KMS-11 (cell line): ENCODE data around the gene CRYAB.

Source experiments
- H2AFZ ChIP-seq: fragments of 200-600 bp; sonication (generic); 2 replicates; pipeline ENCODE4 v1.6.1; 2016; ENCODE audit warnings: antibody characterized with exemption, mixed run types, low read depth
- H3K27ac ChIP-seq: fragments of 200-600 bp; sonication (generic); 2 replicates; pipeline ENCODE4 v1.6.1; 2016; ENCODE audit warnings: mild to moderate bottlenecking, mixed run types
- H3K27me3 ChIP-seq: fragments of 200-600 bp; sonication (generic); 2 replicates; pipeline ENCODE4 v1.6.1; 2017; ENCODE audit warnings: mild to moderate bottlenecking, low read depth, mixed run types, moderate library complexity; ENCODE audit not compliant: insufficient read depth
- H3K36me3 ChIP-seq: fragments of 200-600 bp; sonication (generic); 2 replicates; pipeline ENCODE4 v1.6.1; 2017; ENCODE audit warnings: mild to moderate bottlenecking, mixed run types; ENCODE audit not compliant: insufficient read depth
- H3K4me1 ChIP-seq: fragments of 200-600 bp; sonication (generic); 2 replicates; pipeline ENCODE4 v1.6.1; 2016; ENCODE audit warnings: mild to moderate bottlenecking, low read depth, mixed run types; ENCODE audit not compliant: poor library complexity, severe bottlenecking
- H3K4me2 ChIP-seq: fragments of 200-600 bp; sonication (generic); 2 replicates; pipeline ENCODE4 v1.7.0; 2016; ENCODE audit warnings: mild to moderate bottlenecking, mixed run types
- H3K4me3 ChIP-seq: fragments of 200-600 bp; sonication (generic); IDR thresholded peaks from 2 replicates; pipeline ENCODE4 v1.6.1; 2017; ENCODE audit warnings: low read depth, low read length, mixed read lengths; ENCODE audit not compliant: insufficient read depth
- H3K79me2 ChIP-seq: fragments of 200-600 bp; sonication (generic); 2 replicates; pipeline ENCODE4 v1.6.1; 2016; ENCODE audit warnings: low read depth, mixed run types; ENCODE audit not compliant: insufficient read depth
- H3K9ac ChIP-seq: fragments of 200-600 bp; sonication (generic); 2 replicates; pipeline ENCODE4 v1.6.1; 2016; ENCODE audit warnings: mild to moderate bottlenecking, mixed run types
- H4K20me1 ChIP-seq: fragments of 200-600 bp; sonication (generic); 2 replicates; pipeline ENCODE4 v1.6.1; 2016; ENCODE audit warnings: mild to moderate bottlenecking, mixed run types; ENCODE audit not compliant: insufficient read depth
- CTCF ChIP-seq: fragments of 200-600 bp; sonication (generic); conservative IDR thresholded peaks from 2 replicates; pipeline ENCODE4 v1.6.1; 2017; ENCODE audit warnings: low read depth, mild to moderate bottlenecking, antibody characterized with exemption, low read length, moderate library complexity, mixed read lengths

Gene CRYAB

GRCh38 chr11:111917312-111917711 lies 5.7 kb upstream of the CRYAB start:
- Histone ChIP-seq H2AFZ (no peak overlapping the region), H3K36me3 (no peaks in the 10 kb centered on the region), H3K4me3 (no peak overlapping the region), H3K27ac (no peak overlapping the region), H3K4me2 (no peak overlapping the region), H3K79me2 (no peaks in the 10 kb centered on the region), H3K9ac (no peak overlapping the region), H3K27me3 (no peaks in the 10 kb centered on the region), H4K20me1 (no peaks in the 10 kb centered on the region), H3K4me1 (peaks cover 11% of the 10 kb centered on the region)
- no peak for TF ChIP-seq CTCF

GRCh38 chr11:111916768-111917167 lies 5.2 kb upstream of the CRYAB start:
- H3K27me3 ChIP-seq = no peaks in the 10 kb centered on the region
- no peaks in the 10 kb centered on the region for H3K36me3 ChIP-seq
- H3K79me2 ChIP-seq = no peaks in the 10 kb centered on the region
- no peak overlapping the region for H3K9ac ChIP-seq
- TF ChIP-seq CTCF = no peak
- H3K4me3 ChIP-seq = no peak overlapping the region
- peaks cover 11% of the 10 kb centered on the region for H3K4me1 ChIP-seq
- H3K27ac ChIP-seq = no peak overlapping the region
- H2AFZ ChIP-seq = no peak overlapping the region
- H3K4me2 ChIP-seq = no peak overlapping the region
- H4K20me1 ChIP-seq = no peaks in the 10 kb centered on the region

- no peak for TF ChIP-seq CTCF
- Histone ChIP-seq H3K79me2 (no peaks in the 10 kb centered on the region), H3K4me2 (no peak overlapping the region), H3K4me3 (no peak overlapping the region), H3K9ac (no peak overlapping the region), H3K27me3 (no peaks in the 10 kb centered on the region), H3K4me1 (peaks cover 11% of the 10 kb centered on the region), H4K20me1 (no peaks in the 10 kb centered on the region), H3K36me3 (no peaks in the 10 kb centered on the region), H2AFZ (no peak overlapping the region), H3K27ac (no peak overlapping the region)
Measured at GRCh38 chr11:111913997-111914396, 2.4 kb upstream of the CRYAB start.

- TF ChIP-seq CTCF = no peak
- Histone ChIP-seq H3K4me2 (no peak overlapping the region), H3K27me3 (no peaks in the 10 kb centered on the region), H4K20me1 (no peaks in the 10 kb centered on the region), H2AFZ (no peak overlapping the region), H3K27ac (no peak overlapping the region), H3K79me2 (no peaks in the 10 kb centered on the region), H3K9ac (no peak overlapping the region), H3K4me1 (peaks cover 5% of the 10 kb centered on the region), H3K4me3 (no peak overlapping the region), H3K36me3 (no peaks in the 10 kb centered on the region)
Measured at GRCh38 chr11:111913031-111913861, 1.7 kb upstream of the CRYAB start.
